Stimulated activated naive CD8-positive, alpha-beta T cell treated with anti-CD3 and anti-CD28 coated beads, Interleukin-15, amount 100 ng/mL, for 72 hours (primary cell): ENCODE measurements around the gene SHISA6.

Experiments
- ATAC-seq: fragments of 150-1000 bp; cut with Tn5 transposase; 2 replicates; pipeline ENCODE4 v1.10.0; 2021; ENCODE audit warnings: mild to moderate bottlenecking, moderate library complexity
- DNase-seq, 2 donors: peaks; one replicate each; pipeline ENCODE4 v3.0.0; 2021 to 2022
- H3K27ac Mint-ChIP-seq, 2 donors: one replicate each; pipeline ENCODE4 v1.8.0; 2022; ENCODE audit warnings: mild to moderate bottlenecking in 2 of 2, mixed read lengths in 2 of 2, moderate library complexity in 2 of 2
- H3K27me3 Mint-ChIP-seq: one replicate; pipeline ENCODE4 v1.8.0; 2022; ENCODE audit warnings: mixed read lengths
- H3K4me1 Mint-ChIP-seq: one replicate; pipeline ENCODE4 v1.8.0; 2022; ENCODE audit warnings: mild to moderate bottlenecking, mixed read lengths
- H3K4me3 Mint-ChIP-seq, 2 donors: one replicate each; pipeline ENCODE4 v1.8.0; 2022; ENCODE audit warnings: mild to moderate bottlenecking in 2 of 2, mixed read lengths in 2 of 2, moderate library complexity in 1 of 2
- H3K9me3 Mint-ChIP-seq, 2 donors: one replicate each; pipeline ENCODE4 v1.8.0; 2022; ENCODE audit warnings: mixed read lengths in 2 of 2

Gene SHISA6

DNA sequence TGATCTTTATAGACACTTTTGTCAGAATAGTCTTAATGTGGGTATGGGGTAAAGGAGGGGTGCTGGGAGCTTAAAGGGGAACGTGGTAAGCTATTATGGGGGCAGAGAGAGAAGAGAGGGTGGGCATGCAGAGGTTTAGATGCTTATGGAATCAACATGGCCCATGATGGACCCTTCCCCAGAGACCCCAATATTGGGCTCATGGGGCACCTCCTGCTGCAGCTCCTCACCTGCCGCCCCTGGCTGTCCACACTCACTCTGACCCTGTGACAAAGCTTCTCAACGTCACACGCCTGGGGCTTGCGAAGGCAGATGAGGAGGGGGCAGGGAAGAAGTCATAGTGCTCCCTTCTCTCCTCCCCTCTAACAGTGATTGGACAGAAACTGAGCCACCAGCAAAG is 95.3 kb downstream of the SHISA6 start:
- Mint-ChIP-seq H3K27me3 (no peaks in the 10 kb centered on the region), H3K9me3 (no peaks in the 10 kb centered on the region), H3K4me1 (no peaks in the 10 kb centered on the region), H3K4me3 (no peak overlapping the region), H3K27ac (no peak overlapping the region)
- ATAC-seq (no peak), DNase-seq (no peak)

GRCh38 chr17:11340803-11341202 is 99.8 kb downstream of the SHISA6 start:
- Mint-ChIP-seq H3K4me1 (no peaks in the 10 kb centered on the region), H3K9me3 (peaks cover 0 to 4% of the 10 kb centered on the region in 2 donors), H3K27ac (no peak overlapping the region), H3K27me3 (peaks cover 9% of the 10 kb centered on the region), H3K4me3 (no peak overlapping the region)
- DNase-seq: no peak
- ATAC-seq: no peak

DNA sequence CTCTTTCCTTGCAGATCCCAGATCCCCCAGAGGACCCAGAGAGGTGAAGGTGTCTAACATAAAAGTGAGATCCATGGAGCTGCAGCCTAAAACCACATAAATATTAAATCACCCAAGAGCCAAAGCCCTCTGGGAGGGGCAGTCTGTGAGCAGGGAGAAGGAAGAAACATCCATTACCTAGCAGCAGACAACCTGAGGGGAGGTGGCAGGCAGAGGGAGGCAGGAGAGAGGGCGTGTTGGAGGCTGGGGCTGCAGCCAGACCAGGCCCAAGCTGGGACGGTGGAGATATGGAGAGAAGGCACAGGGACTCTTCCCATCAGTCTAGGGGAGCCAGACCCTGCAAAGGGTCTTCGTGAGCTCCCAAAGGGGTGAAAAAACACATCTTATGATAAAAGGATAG is 101.1 kb downstream of the SHISA6 start:
- H3K27me3 Mint-ChIP-seq: peaks cover 9% of the 10 kb centered on the region
- H3K4me1 Mint-ChIP-seq: no peaks in the 10 kb centered on the region
- peak overlapping the region in 1 of 2 donors; percentile 81 for H3K27ac Mint-ChIP-seq
- DNase-seq (no peak), ATAC-seq (no peak)
- H3K4me3 Mint-ChIP-seq: no peak overlapping the region
- peaks cover 0 to 4% of the 10 kb centered on the region in 2 donors for H3K9me3 Mint-ChIP-seq

DNA sequence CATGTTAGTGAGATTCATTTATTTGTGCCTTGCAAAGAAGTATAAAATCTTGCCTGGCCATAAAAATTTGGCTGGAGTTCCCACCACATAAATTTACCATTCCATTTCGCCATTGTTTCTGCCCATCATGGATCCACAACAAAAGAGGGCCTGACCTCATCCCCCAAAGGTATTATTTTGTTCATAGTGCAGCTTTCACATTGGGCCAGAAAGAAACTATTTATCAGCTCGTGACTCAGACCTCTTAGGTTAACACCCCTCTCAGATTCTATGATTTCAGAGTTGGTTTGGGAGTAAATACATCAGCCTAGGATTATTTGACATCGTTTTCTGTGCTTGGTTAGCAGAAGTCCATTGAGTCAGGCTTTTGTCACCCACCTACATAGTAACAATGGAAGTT is 108.1 kb downstream of the SHISA6 start:
- no peaks in the 10 kb centered on the region for H3K27me3 Mint-ChIP-seq
- ATAC-seq (no peak), DNase-seq (no peak)
- no peak overlapping the region for H3K4me3 Mint-ChIP-seq
- H3K4me1 Mint-ChIP-seq: no peaks in the 10 kb centered on the region
- H3K27ac Mint-ChIP-seq: no peak overlapping the region
- H3K9me3 Mint-ChIP-seq: peaks cover 0 to 8% of the 10 kb centered on the region in 2 donors

DNA sequence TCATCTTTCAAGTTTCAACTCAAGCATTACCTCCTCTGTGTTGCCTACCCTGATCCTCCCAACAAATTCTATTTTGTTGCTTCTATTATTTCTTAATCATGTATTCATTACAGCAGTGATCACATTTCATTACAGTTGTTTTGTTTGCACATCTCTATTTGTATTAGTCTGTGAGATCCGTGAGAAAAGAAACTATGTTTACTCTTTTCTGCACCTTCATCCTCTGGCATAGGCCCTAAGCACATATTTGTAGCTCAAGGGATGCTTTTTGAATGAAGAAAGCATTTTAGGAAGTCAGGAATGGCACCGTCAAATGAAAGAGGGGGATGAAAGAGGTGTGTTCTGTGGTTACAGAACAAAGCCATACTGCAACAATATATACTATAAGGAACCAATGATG is 110.5 kb downstream of the SHISA6 start:
- Mint-ChIP-seq H3K9me3 (peaks cover 0 to 4% of the 10 kb centered on the region in 2 donors), H3K27ac (no peak overlapping the region), H3K4me1 (no peaks in the 10 kb centered on the region), H3K4me3 (no peak overlapping the region), H3K27me3 (no peaks in the 10 kb centered on the region)
- ATAC-seq (no peak), DNase-seq (no peak)

DNA sequence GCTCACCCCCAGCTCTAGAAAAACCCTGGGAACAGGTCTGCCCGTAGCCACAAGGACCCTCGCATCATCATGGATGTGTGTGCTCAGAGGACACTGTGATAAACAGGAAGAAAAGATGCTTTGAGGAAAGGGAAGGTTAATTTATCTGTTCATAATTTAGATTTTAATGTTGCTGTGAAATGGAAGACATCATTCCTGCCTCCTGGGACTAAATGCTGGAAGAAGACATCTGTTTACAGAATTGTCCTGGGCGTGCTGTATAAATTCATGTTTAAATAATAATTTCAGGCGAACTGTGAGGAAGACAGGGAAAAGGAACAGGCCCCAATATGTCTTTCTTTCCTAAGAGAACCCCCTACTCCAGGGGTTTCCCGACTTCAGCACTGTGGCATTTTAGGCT is 112.6 kb downstream of the SHISA6 start:
- DNase-seq (no peak), ATAC-seq (no peak)
- Mint-ChIP-seq H3K4me1 (no peaks in the 10 kb centered on the region), H3K27me3 (no peaks in the 10 kb centered on the region), H3K4me3 (no peak overlapping the region), H3K9me3 (peaks cover 0 to 4% of the 10 kb centered on the region in 2 donors), H3K27ac (no peak overlapping the region)

DNA sequence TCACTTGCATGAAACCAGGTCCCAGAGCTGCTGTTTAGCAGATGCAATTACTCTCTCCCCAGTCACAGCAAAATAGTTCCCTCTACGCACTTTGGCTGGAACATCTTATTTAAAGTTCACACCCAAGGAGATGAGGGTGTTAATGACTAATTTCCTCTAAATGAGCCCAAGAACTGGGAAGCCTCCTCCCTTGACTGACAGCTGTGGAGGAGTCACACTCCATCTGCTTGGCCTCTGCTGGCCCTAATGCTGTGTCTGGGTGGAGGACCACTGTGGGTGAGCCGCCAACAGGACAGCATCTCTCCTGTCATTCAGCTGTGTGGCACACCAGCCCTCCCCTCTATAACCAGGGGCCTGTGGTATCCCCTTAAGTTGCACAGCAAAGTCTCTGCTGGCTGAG is 115.4 kb downstream of the SHISA6 start:
- Mint-ChIP-seq H3K27me3 (no peaks in the 10 kb centered on the region), H3K4me1 (no peaks in the 10 kb centered on the region), H3K27ac (no peak overlapping the region), H3K4me3 (no peak overlapping the region), H3K9me3 (no peaks in the 10 kb centered on the region)
- no peak for DNase-seq
- no peak for ATAC-seq

GRCh38 chr17:11363565-11364117 is 122.6 kb downstream of the SHISA6 start:
- Mint-ChIP-seq H3K27ac (no peak overlapping the region), H3K9me3 (no peaks in the 10 kb centered on the region), H3K27me3 (no peaks in the 10 kb centered on the region)

GRCh38 chr17:11366272-11366850 is 125.3 kb downstream of the SHISA6 start:
- DNase-seq: no peak
- no peaks in the 10 kb centered on the region for H3K27me3 Mint-ChIP-seq
- H3K9me3 Mint-ChIP-seq: peaks cover 0 to 5% of the 10 kb centered on the region in 2 donors
- no peak for ATAC-seq
- H3K27ac Mint-ChIP-seq: no peak overlapping the region
- H3K4me3 Mint-ChIP-seq: no peak overlapping the region
- H3K4me1 Mint-ChIP-seq: no peaks in the 10 kb centered on the region

More at GRCh38 chr17:11363565-11364117, 122.6 kb downstream of the SHISA6 start:
- ATAC-seq (no peak), DNase-seq (no peak)
- H3K4me1 Mint-ChIP-seq: no peaks in the 10 kb centered on the region
- H3K4me3 Mint-ChIP-seq: no peak overlapping the region

GRCh38 chr17:11369575-11369974 is 128.6 kb downstream of the SHISA6 start:
- Mint-ChIP-seq H3K27ac (no peak overlapping the region), H3K27me3 (no peaks in the 10 kb centered on the region), H3K4me3 (no peak overlapping the region), H3K9me3 (peaks cover 0 to 5% of the 10 kb centered on the region in 2 donors), H3K4me1 (no peaks in the 10 kb centered on the region)
- DNase-seq: no peak
- ATAC-seq: no peak

- no peaks in the 10 kb centered on the region for H3K27me3 Mint-ChIP-seq
- ATAC-seq (no peak), DNase-seq (no peak)
- no peak overlapping the region for H3K4me3 Mint-ChIP-seq
- H3K4me1 Mint-ChIP-seq: no peaks in the 10 kb centered on the region
- H3K9me3 Mint-ChIP-seq: peaks cover 0 to 5% of the 10 kb centered on the region in 2 donors
- no peak overlapping the region for H3K27ac Mint-ChIP-seq
Observed at GRCh38 chr17:11372692-11373091, 131.7 kb downstream of the SHISA6 start.

- H3K9me3 Mint-ChIP-seq: peaks cover 0 to 6% of the 10 kb centered on the region in 2 donors
- H3K4me1 Mint-ChIP-seq: no peaks in the 10 kb centered on the region
- DNase-seq (no peak), ATAC-seq (no peak)
- no peaks in the 10 kb centered on the region for H3K27me3 Mint-ChIP-seq
- no peak overlapping the region for H3K27ac Mint-ChIP-seq
- no peak overlapping the region for H3K4me3 Mint-ChIP-seq
Observed at GRCh38 chr17:11378506-11378905, 137.5 kb downstream of the SHISA6 start.

- H3K4me1 Mint-ChIP-seq: no peaks in the 10 kb centered on the region
- H3K9me3 Mint-ChIP-seq: peaks cover 10 to 15% of the 10 kb centered on the region in 2 donors
- H3K27ac Mint-ChIP-seq: no peak overlapping the region
- H3K4me3 Mint-ChIP-seq: no peak overlapping the region
- ATAC-seq: no peak
- no peak for DNase-seq
- no peaks in the 10 kb centered on the region for H3K27me3 Mint-ChIP-seq
Observed at GRCh38 chr17:11380761-11381160, 139.7 kb downstream of the SHISA6 start.

DNA sequence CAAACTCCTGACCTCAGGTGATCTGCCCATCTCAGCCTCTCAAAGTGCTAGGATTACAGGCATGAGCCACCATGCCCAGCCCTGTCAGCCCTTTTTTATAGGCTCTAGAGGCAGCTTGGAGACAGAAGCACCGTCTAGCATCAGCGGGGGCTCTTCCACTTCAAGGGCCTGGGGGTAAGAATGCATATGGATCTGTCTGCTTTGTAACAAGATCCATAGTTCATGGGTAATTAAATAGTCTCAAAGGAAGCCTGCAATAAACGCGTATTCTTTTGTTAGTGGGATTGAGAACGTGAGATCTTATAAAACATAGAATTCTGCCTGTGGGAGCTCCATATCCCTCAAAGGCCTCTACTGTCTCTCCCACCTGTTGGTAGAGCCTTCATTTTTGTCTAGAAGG is 142.1 kb downstream of the SHISA6 start:
- no peak overlapping the region for H3K27ac Mint-ChIP-seq
- no peak overlapping the region for H3K4me3 Mint-ChIP-seq
- no peak for ATAC-seq
- DNase-seq: no peak
- H3K4me1 Mint-ChIP-seq: no peaks in the 10 kb centered on the region
- peaks cover 10 to 15% of the 10 kb centered on the region in 2 donors for H3K9me3 Mint-ChIP-seq
- no peaks in the 10 kb centered on the region for H3K27me3 Mint-ChIP-seq

DNA sequence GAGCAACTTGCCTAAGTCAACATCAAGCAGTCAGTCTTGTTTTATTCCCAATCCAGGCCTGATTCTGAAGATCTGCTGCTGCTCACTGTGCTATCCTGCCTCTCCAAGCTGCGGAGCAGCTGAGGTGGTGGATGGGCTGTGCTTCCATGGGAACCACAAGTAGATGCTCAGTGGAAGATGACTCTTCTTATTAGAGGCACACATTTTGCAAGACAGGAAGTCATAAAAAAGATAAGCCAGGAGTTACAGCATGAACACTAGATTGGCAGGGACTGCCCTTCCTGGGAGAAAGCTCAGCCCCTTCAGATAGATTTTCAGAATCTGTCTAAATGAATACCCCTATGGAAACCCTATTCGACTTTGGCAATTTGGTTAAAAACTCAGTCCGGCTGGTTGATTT is 143.1 kb downstream of the SHISA6 start:
- ATAC-seq (no peak), DNase-seq (no peak)
- Mint-ChIP-seq H3K4me1 (no peaks in the 10 kb centered on the region), H3K27ac (no peak overlapping the region), H3K4me3 (no peak overlapping the region), H3K27me3 (no peaks in the 10 kb centered on the region), H3K9me3 (peaks cover 10 to 15% of the 10 kb centered on the region in 2 donors)

DNA sequence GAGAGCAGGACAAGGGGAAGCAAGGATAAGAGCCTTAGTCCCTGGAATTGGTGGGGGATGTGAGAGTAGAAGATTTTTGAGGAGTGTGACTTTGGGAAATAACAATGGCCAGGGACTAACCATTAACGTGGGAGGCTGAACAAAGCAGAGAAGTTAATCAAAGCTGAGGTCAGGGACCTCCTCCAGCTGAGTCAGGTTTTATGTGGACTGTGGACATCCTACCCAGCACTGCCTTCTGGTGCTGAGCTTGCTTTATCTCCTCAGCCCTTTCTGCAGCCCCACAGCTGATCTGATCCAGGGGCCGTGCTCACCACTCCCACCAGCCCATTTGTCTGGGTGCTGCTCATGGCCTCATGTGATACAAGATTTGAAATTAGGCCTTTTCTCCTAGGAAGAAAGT is 146.6 kb downstream of the SHISA6 start:
- peaks cover 13 to 28% of the 10 kb centered on the region in 2 donors for H3K9me3 Mint-ChIP-seq

DNA sequence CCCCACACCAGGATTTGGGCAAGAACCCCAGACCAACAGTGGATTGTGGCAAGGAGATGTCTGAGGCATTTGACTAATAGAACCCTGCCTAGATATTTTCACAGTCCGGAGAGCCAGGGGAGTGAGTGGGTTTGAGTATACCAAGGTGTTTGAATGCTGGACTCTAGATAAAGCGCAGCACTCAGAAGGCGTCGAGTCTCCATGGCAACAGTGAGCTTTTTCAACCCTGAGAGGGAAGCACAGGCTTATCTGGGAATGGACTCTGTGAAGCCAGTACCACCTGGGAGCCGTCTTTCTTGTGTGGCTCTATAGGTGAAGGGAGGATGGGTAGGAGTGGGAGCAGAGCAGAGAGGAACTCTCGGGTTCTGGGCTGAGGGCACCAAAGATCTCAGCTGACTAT is 147.0 kb downstream of the SHISA6 start:
- H3K27ac Mint-ChIP-seq: no peak overlapping the region
- H3K4me1 Mint-ChIP-seq: no peaks in the 10 kb centered on the region
- peaks cover 15 to 30% of the 10 kb centered on the region in 2 donors for H3K9me3 Mint-ChIP-seq
- no peaks in the 10 kb centered on the region for H3K27me3 Mint-ChIP-seq
- DNase-seq: no peak
- no peak overlapping the region for H3K4me3 Mint-ChIP-seq
- no peak for ATAC-seq

More for the DNA sequence above, 146.6 kb downstream of the SHISA6 start:
- DNase-seq (no peak), ATAC-seq (no peak)
- Mint-ChIP-seq H3K4me3 (no peak overlapping the region), H3K27ac (no peak overlapping the region), H3K4me1 (no peaks in the 10 kb centered on the region), H3K27me3 (no peaks in the 10 kb centered on the region)
